Nephron progenitor cell (in vitro differentiated cells): ENCODE data around the gene TMEM38B.

Source experiments
- DNase-seq: peaks from one replicate; pipeline ENCODE4 v3.0.0; 2021
- H3K27ac Mint-ChIP-seq: 2 replicates; pipeline ENCODE4 v1.8.0; 2021; ENCODE audit warnings: mild to moderate bottlenecking, moderate library complexity, mixed read lengths
- H3K27me3 Mint-ChIP-seq: 2 replicates; pipeline ENCODE4 v1.8.0; 2021; ENCODE audit warnings: mild to moderate bottlenecking, low read depth, mixed read lengths; ENCODE audit not compliant: poor library complexity
- H3K36me3 Mint-ChIP-seq: 2 replicates; pipeline ENCODE4 v1.8.0; 2021; ENCODE audit warnings: low read depth, mixed read lengths
- H3K4me1 Mint-ChIP-seq: 2 replicates; pipeline ENCODE4 v1.8.0; 2021; ENCODE audit warnings: mixed read lengths
- H3K4me3 Mint-ChIP-seq: 2 replicates; pipeline ENCODE4 v1.8.0; 2021; ENCODE audit warnings: mild to moderate bottlenecking, moderate library complexity, mixed read lengths
- H3K9me3 Mint-ChIP-seq: 2 replicates; pipeline ENCODE4 v1.8.0; 2021; ENCODE audit warnings: mild to moderate bottlenecking, moderate library complexity, mixed read lengths
- TF ChIP-seq, protein P1 (sequence below): fragments of 200-600 bp; sonication (generic); IDR thresholded peaks from 2 replicates; pipeline ENCODE4 v1.5.0; 2021; ENCODE audit warnings: antibody characterized with exemption

Gene TMEM38B

DNA sequence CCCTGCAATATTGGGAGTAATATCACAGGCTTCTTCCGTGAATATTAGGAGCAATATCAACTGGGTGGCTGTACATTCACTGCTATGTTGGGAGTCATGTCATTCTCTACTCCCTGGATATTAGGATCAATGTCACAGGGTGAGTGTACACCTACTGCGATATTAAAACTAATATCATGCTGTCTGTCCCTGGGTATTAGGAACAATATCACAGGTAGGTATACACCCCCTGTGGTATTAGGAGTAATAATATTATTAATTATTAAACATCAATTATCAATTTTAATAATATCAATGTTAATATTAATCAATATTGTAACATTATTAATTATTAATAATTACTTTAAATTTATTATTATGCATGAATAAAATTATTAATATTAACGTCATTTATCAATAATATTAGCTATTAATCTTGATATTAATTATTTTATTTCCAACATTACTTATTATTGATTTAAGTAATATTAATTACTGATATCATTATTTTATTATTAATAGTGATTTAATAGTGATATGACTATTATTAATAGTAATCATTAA lies 121.9 kb downstream of the TMEM38B start:
- peaks cover 37% of the 10 kb centered on the region for H3K9me3 Mint-ChIP-seq
- no peaks in the 10 kb centered on the region for H3K4me1 Mint-ChIP-seq
- no peak overlapping the region for H3K4me3 Mint-ChIP-seq
- DNase-seq, result no peak
- H3K36me3 Mint-ChIP-seq, result no peaks in the 10 kb centered on the region
- no peak overlapping the region for H3K27ac Mint-ChIP-seq
- TF ChIP-seq, protein P1, sequence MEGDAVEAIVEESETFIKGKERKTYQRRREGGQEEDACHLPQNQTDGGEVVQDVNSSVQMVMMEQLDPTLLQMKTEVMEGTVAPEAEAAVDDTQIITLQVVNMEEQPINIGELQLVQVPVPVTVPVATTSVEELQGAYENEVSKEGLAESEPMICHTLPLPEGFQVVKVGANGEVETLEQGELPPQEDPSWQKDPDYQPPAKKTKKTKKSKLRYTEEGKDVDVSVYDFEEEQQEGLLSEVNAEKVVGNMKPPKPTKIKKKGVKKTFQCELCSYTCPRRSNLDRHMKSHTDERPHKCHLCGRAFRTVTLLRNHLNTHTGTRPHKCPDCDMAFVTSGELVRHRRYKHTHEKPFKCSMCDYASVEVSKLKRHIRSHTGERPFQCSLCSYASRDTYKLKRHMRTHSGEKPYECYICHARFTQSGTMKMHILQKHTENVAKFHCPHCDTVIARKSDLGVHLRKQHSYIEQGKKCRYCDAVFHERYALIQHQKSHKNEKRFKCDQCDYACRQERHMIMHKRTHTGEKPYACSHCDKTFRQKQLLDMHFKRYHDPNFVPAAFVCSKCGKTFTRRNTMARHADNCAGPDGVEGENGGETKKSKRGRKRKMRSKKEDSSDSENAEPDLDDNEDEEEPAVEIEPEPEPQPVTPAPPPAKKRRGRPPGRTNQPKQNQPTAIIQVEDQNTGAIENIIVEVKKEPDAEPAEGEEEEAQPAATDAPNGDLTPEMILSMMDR, result no peak
- H3K27me3 Mint-ChIP-seq, result no peaks in the 10 kb centered on the region

DNA sequence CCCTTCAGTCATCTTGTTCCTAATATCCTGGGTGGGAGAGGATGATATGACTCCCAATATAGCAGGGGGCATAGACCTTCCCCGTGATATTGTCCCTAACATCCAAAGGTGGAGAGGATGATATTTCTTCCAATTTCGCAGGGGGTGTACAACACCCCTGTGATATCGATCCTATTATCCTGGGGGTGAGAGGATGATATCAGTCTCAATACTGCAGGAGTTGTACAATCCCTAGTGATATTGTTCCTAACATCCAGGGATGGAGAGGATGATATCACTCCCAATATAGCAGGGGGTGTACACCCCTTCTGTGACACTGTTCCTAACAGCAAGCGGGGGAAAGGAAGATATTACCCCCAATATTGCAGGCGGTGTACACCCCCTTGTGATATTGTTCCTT lies 122.6 kb downstream of the TMEM38B start:
- no peak for DNase-seq
- Mint-ChIP-seq H3K27ac (no peak overlapping the region), H3K36me3 (no peaks in the 10 kb centered on the region), H3K27me3 (no peaks in the 10 kb centered on the region), H3K9me3 (peaks cover 33% of the 10 kb centered on the region), H3K4me3 (no peak overlapping the region), H3K4me1 (no peaks in the 10 kb centered on the region)
- TF ChIP-seq, protein P1, result no peak

DNA sequence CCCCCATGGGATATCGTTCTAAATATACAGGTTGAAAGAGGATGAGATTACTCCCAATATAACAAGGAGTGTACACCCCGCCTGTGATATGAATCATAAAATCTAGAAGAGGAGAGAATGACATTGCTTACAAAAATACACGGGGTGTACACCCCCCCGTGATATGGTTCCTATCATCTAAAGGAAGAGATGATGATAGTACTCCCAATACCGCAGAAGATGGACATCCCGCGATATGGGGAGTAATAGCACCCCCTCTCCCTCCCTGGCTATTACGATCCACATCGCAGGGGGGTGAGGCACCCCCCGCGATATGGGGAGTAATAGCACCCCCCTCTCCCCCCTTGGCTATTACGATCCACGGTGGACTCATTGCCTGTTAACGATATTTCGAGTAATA lies 124.6 kb downstream of the TMEM38B start:
- no peaks in the 10 kb centered on the region for H3K36me3 Mint-ChIP-seq
- no peak overlapping the region for H3K27ac Mint-ChIP-seq
- H3K4me3 Mint-ChIP-seq, result no peak overlapping the region

DNA sequence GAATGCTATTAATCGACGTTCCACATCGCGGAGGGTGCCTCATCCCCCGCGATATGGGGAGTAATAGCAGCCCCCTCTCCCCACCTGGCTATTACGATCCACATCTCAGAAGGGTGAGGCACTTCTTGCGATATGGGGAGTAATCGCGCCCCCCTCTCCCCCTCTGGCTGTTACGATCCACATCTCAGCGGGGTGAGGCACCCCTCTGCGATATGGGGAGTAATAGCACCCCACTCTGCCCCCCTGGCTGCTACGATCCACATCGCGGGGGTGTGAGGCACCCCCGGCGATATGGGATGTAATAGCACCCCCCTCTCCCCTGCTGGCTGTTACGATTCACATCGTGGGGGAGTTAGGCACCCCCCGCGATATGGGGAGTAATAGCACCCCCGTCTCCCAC lies 128.5 kb downstream of the TMEM38B start:
- H3K4me1 Mint-ChIP-seq, result no peaks in the 10 kb centered on the region
- no peak overlapping the region for H3K27ac Mint-ChIP-seq
- H3K36me3 Mint-ChIP-seq, result no peaks in the 10 kb centered on the region
- peaks cover 3% of the 10 kb centered on the region for H3K27me3 Mint-ChIP-seq
- peaks cover 9% of the 10 kb centered on the region for H3K9me3 Mint-ChIP-seq
- H3K4me3 Mint-ChIP-seq, result no peak overlapping the region
- no peak for DNase-seq
- TF ChIP-seq, protein P1, result no peak

More for the DNA sequence above, 124.6 kb downstream of the TMEM38B start:
- TF ChIP-seq, protein P1, result no peak
- H3K27me3 Mint-ChIP-seq, result no peaks in the 10 kb centered on the region
- H3K9me3 Mint-ChIP-seq, result peaks cover 28% of the 10 kb centered on the region
- no peak for DNase-seq
- no peaks in the 10 kb centered on the region for H3K4me1 Mint-ChIP-seq
